Thyroid gland (tissue), 4 donors: Measurements from ENCODE around the gene TNFSF8. TPM values are rescaled to one million over a fixed set of nuclear protein-coding genes. Genes with fewer than 3 reads are reported as not detected.
A peak's percentile ranks its signal among the peaks of the same experiment; 100 is the strongest.

ENCODE experiments used
- DNase-seq, 2 donors: peaks; one replicate each; pipeline ENCODE4 v3.0.0-alpha.2; 2019
- H3K27ac ChIP-seq, 3 donors: fragments of 200-600 bp; sonication (generic); 1 replicate in 2 of 3; 2 replicates in 1 of 3; pipeline ENCODE4 v1.5.1; 2016 to 2019; ENCODE audit warnings: mild to moderate bottlenecking in 1 of 3, moderate library complexity in 1 of 3
- H3K27me3 ChIP-seq: fragments of 200-600 bp; sonication (generic); one replicate; pipeline ENCODE4 v1.5.1; 2019
- H3K36me3 ChIP-seq, 2 donors: fragments of 200-600 bp; sonication (generic); one replicate each; pipeline ENCODE4 v1.5.1; 2016 to 2019
- H3K4me1 ChIP-seq, 2 donors: fragments of 200-600 bp; sonication (generic); one replicate each; pipeline ENCODE4 v1.5.1; 2017 to 2019
- H3K4me3 ChIP-seq, 3 donors: fragments of 200-600 bp; sonication (generic); replicated peaks in 1 of 3; 1 replicate in 2 of 3; 2 replicates in 1 of 3; pipeline ENCODE4 v1.5.1; 2016; ENCODE audit warnings: mild to moderate bottlenecking in 1 of 3
- H3K9me3 ChIP-seq: fragments of 200-600 bp; sonication (generic); one replicate; pipeline ENCODE4 v1.5.1; 2017
- CTCF ChIP-seq, 6 experiments: fragments of 200-600 bp in 3 of 6; fragments of 450-650 bp in 3 of 6; sonication (generic) in 3 of 6; IDR thresholded peaks; one replicate each; pipeline ENCODE4 v1.5.1; 2016 to 2019; ENCODE audit warnings: antibody characterized with exemption in 6 of 6, mild to moderate bottlenecking in 2 of 6, inconsistent platforms in 1 of 6, moderate library complexity in 1 of 6
- POLR2A ChIP-seq, 2 donors: fragments of 450-650 bp; IDR thresholded peaks; one replicate each; pipeline ENCODE4 v1.6.1; 2017; ENCODE audit warnings: antibody characterized with exemption in 2 of 2, mild to moderate bottlenecking in 2 of 2, moderate library complexity in 1 of 2
- WGBS, 2 donors: methylation state at CpG; one replicate each; pipeline ENCODE4 v1.1.5; 2017; 5-methylcytosine and 5-hydroxymethylcytosine counted together
- intact Hi-C: fragments of 100-400 bp; cut with DNase I; formaldehyde crosslinking; loops from one replicate; pipeline ENCODE4 v1.15.1; 2023
- total RNA-seq, 4 donors: library from RNA; depleted of rRNA; stranded (reverse); fragments of >200 nt; gene quantifications; one replicate each; pipeline ENCODE4 v1.2.3, GENCODE V29; 2016

The TNFSF8 gene
- total RNA-seq, 4 donors from 2014 or later, result 1.3 to 4.2 (median 2.1) TPM

DNA sequence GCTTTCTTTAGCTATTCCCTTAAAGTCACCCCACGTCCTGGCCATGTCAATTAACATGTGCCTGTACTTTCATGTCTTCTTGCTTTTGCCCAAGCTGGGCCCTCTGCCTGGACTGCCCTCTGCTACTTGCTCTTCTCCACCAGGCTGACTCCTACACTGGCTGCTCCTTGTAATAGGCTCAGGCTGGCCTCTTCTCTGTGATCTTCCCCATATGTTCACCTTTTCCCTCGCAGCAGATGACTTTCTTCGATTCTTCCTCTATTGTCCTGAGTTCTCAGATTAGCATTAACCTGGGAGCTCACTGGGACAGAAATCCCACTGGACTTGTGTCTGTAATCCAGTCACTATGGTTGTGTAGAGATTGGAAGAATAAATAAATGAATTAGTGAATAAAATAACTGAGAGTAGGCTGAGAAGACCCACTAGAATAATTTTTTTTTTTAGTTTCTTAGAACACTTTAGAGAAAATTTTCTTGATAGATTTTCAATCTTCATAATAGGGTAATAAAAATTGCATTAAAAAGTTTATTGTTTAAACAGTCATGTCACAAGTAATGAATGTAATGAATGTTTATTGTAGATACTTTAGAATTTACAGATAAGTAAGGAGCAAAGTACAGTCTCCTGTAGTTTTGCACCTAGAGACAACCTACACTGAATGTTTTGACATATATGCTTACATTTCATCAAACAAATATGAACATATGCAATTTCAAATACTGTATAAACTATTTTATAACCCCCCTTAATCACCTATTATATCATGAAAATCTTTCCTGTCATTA lies 77.1 kb downstream of the TNFSF8 start:
- no peak overlapping the region for H3K27ac ChIP-seq
- WGBS, 2 donors, result 92 to 98% methylated on average over 3 of the region's 3 CpGs
- H3K9me3 ChIP-seq, result no peaks in the 10 kb centered on the region
- no peak for DNase-seq
- no peaks in the 10 kb centered on the region for H3K36me3 ChIP-seq
- H3K27me3 ChIP-seq, result no peaks in the 10 kb centered on the region
- TF ChIP-seq CTCF (IDR thresholded peaks at IDR 0.05) (no peak), POLR2A (IDR thresholded peaks at IDR 0.05) (no peak)
- H3K4me1 ChIP-seq, result no peaks in the 10 kb centered on the region
- no peak overlapping the region for H3K4me3 ChIP-seq
- intact Hi-C loops, result no loop called here

- no peak for DNase-seq
- intact Hi-C loops, result no loop called here
- H3K27me3 ChIP-seq, result no peaks in the 10 kb centered on the region
- TF ChIP-seq POLR2A (IDR thresholded peaks at IDR 0.05) (no peak), CTCF (IDR thresholded peaks at IDR 0.05) (no peak)
- no peaks in the 10 kb centered on the region for H3K4me1 ChIP-seq
- no peak overlapping the region for H3K27ac ChIP-seq
- H3K36me3 ChIP-seq, result no peaks in the 10 kb centered on the region
- no peak overlapping the region for H3K4me3 ChIP-seq
- WGBS, 2 donors, result 51 to 58% methylated on average over 4 of the region's 4 CpGs
- no peaks in the 10 kb centered on the region for H3K9me3 ChIP-seq
These were observed 78.3 kb downstream of the TNFSF8 start for GRCh38 chr9:114852050-114852594.

DNA sequence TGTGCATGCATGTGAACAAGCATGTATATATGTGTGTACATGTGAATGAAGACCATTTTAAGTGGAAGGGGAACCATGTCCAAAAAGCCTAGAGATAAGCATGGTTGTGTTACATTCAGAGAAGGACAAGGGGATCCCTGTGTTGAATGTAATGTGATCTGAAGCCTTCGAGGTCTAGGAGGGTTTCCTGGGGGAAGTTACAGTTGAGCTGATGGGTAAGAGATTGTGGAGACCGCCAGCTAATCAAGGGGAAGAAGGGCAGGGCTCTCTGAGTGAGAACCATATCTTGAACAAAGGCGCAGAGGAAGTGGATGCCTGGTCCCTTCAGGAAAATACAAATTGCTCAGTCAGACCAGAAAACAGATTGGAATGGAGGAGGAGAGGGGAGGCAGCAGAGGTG lies 79.1 kb downstream of the TNFSF8 start:
- H3K4me1 ChIP-seq, result no peaks in the 10 kb centered on the region
- H3K9me3 ChIP-seq, result no peaks in the 10 kb centered on the region
- WGBS, 2 donors, result 79 to 80% methylated on average over 3 of the region's 3 CpGs
- H3K27me3 ChIP-seq, result no peaks in the 10 kb centered on the region
- H3K36me3 ChIP-seq, result no peaks in the 10 kb centered on the region
- intact Hi-C loops, result no loop called here
- TF ChIP-seq POLR2A (IDR thresholded peaks at IDR 0.05) (no peak), CTCF (IDR thresholded peaks at IDR 0.05) (no peak)
- H3K27ac ChIP-seq, result peak overlapping the region in 1 of 3 donors; percentile 4
- H3K4me3 ChIP-seq, result no peak overlapping the region
- no peak for DNase-seq

Other genes with a start within 250 kb of the TNFSF8 start
- gene TEX48, start 248.4 kb downstream of the TNFSF8 start, total RNA-seq, result not detected
- gene TNFSF15, start 124.6 kb downstream of the TNFSF8 start, total RNA-seq, result 1 to 10 TPM; 1.1 to 4.3 (median 2.6) TPM
- 10 to 100 TPM in 1 of 4 donors, 1 to 10 TPM in 3; 1.0 to 21.8 (median 6.4) TPM for gene TNC, start 187.6 kb upstream of the TNFSF8 start, total RNA-seq